NCI-H128 (cell line): Measurements from ENCODE around the gene PXDN.

Experiments
- DNase-seq: peaks from one replicate; lab custom pipeline; 2025; ENCODE audit not compliant: unreplicated experiment; lab: John Stamatoyannopoulos, UW

The PXDN gene

GRCh38 chr2:1755436-1756191 lies 11.3 kb upstream of the PXDN start:
- no peak for DNase-seq

GRCh38 chr2:1754461-1755170 lies 10.3 kb upstream of the PXDN start:
- no peak for DNase-seq

- DNase-seq, result no peak
Observed at GRCh38 chr2:1754046-1754445, 9.7 kb upstream of the PXDN start.

- DNase-seq, result no peak
Observed at GRCh38 chr2:1752751-1753150, 8.4 kb upstream of the PXDN start.

- no peak for DNase-seq
Observed at GRCh38 chr2:1751767-1752725, 7.7 kb upstream of the PXDN start.

GRCh38 chr2:1750933-1751766 lies 6.8 kb upstream of the PXDN start:
- peak; percentile 61 for DNase-seq

GRCh38 chr2:1750270-1750932 lies 6.1 kb upstream of the PXDN start:
- no peak for DNase-seq

GRCh38 chr2:1749489-1750119 lies 5.3 kb upstream of the PXDN start:
- no peak for DNase-seq

GRCh38 chr2:1748741-1749488 lies 4.6 kb upstream of the PXDN start:
- no peak for DNase-seq

- DNase-seq, result no peak
Observed at GRCh38 chr2:1748176-1748740, 3.9 kb upstream of the PXDN start.

- DNase-seq, result no peak
Observed at GRCh38 chr2:1747065-1747941, 3.0 kb upstream of the PXDN start.

- DNase-seq, result no peak
Observed at GRCh38 chr2:1746174-1747064, 2.1 kb upstream of the PXDN start.

GRCh38 chr2:1745171-1746023 lies 1.1 kb upstream of the PXDN start:
- no peak for DNase-seq

- no peak for DNase-seq
Observed at GRCh38 chr2:1744151-1744445, 217 bp downstream of the PXDN start.

- no peak for DNase-seq
Observed at GRCh38 chr2:1743396-1744150, 742 bp downstream of the PXDN start.
